GM21423 (cell line): ENCODE data around the gene NRF1.

ENCODE experiments used
- ATAC-seq: cut with Tn5 transposase; IDR thresholded peaks from one replicate; pipeline ENCODE4 v1.9.1; 2021; ENCODE audit warnings: mild to moderate bottlenecking, moderate library complexity; ENCODE audit not compliant: unreplicated experiment

NRF1 gene

GRCh38 chr7:129676017-129676897 lies 64.7 kb downstream of the NRF1 start:
- ATAC-seq, result no peak

- ATAC-seq, result no peak
These were observed 66.3 kb downstream of the NRF1 start for GRCh38 chr7:129677796-129678195.

- no peak for ATAC-seq
These were observed 67.1 kb downstream of the NRF1 start for GRCh38 chr7:129678606-129679005.

- ATAC-seq, result no peak
These were observed 68.9 kb downstream of the NRF1 start for GRCh38 chr7:129680400-129680799.

- no peak for ATAC-seq
These were observed 73.3 kb downstream of the NRF1 start for GRCh38 chr7:129684777-129685176.

- ATAC-seq, result no peak
These were observed 74.5 kb downstream of the NRF1 start for GRCh38 chr7:129686063-129686462.

GRCh38 chr7:129688503-129689222 lies 77.1 kb downstream of the NRF1 start:
- no peak for ATAC-seq

- no peak for ATAC-seq
These were observed 78.6 kb downstream of the NRF1 start for GRCh38 chr7:129689995-129690581.

- no peak for ATAC-seq
These were observed 79.2 kb downstream of the NRF1 start for GRCh38 chr7:129690701-129691100.

GRCh38 chr7:129698516-129699418 lies 87.2 kb downstream of the NRF1 start:
- ATAC-seq, result no peak

- no peak for ATAC-seq
These were observed 90.8 kb downstream of the NRF1 start for GRCh38 chr7:129702316-129702715.

- no peak for ATAC-seq
These were observed 91.3 kb downstream of the NRF1 start for GRCh38 chr7:129702761-129703338.

GRCh38 chr7:129703751-129704150 lies 92.2 kb downstream of the NRF1 start:
- ATAC-seq, result no peak

GRCh38 chr7:129707910-129708499 lies 96.5 kb downstream of the NRF1 start:
- ATAC-seq, result no peak

GRCh38 chr7:129713544-129713943 lies 102.0 kb downstream of the NRF1 start:
- ATAC-seq, result no peak

GRCh38 chr7:129714514-129715063 lies 103.1 kb downstream of the NRF1 start:
- no peak for ATAC-seq

- ATAC-seq, result no peak
These were observed 108.6 kb downstream of the NRF1 start for GRCh38 chr7:129719980-129720732.

GRCh38 chr7:129721068-129721467 lies 109.5 kb downstream of the NRF1 start:
- ATAC-seq, result no peak

GRCh38 chr7:129723679-129724078 lies 112.2 kb downstream of the NRF1 start:
- no peak for ATAC-seq
